Right lobe of liver (tissue), 4 donors: Measurements from ENCODE around the gene U2AF1L4.

Experiments used
- POLR2A ChIP-seq: fragments of 450-650 bp; IDR thresholded peaks from one replicate; pipeline ENCODE4 v1.6.1; 2017; ENCODE audit warnings: antibody characterized with exemption, mild to moderate bottlenecking
- TF ChIP-seq, protein P1 (sequence below), 4 donors: fragments of 200-600 bp in 3 of 4; fragments of 450-650 bp in 1 of 4; IDR thresholded peaks; one replicate each; pipeline versions ENCODE4 v1.5.1 to v1.8.0; 2016 to 2022; ENCODE audit warnings: antibody characterized with exemption in 4 of 4, mild to moderate bottlenecking in 2 of 4
- donor health status: DM: no; HTN: no; CAD: no.
- donor health status: DM: no; HTN: no; CAD: no.
- donor health status: DM: no; HTN: yes; CAD: no.

DNA sequence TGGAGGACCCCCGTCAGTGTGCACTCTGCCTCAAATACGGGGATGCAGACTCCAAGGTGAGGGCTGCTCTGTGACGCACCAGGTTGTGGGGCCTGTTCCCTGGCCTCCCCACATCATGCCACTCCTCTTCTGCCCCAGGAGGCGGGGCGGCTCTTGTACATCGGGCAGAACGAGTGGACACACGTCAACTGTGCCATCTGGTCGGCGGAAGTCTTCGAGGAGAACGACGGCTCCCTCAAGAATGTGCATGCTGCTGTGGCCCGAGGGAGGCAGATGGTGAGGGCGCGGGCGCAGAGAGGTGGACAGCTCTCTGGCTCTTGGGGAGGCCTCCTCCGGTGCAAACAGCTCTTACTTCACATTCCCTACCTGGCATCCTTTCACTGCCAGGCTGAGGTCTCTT lies 16.2 kb downstream of the U2AF1L4 start:
- TF ChIP-seq POLR2A, result no peak
- TF ChIP-seq, protein P1, sequence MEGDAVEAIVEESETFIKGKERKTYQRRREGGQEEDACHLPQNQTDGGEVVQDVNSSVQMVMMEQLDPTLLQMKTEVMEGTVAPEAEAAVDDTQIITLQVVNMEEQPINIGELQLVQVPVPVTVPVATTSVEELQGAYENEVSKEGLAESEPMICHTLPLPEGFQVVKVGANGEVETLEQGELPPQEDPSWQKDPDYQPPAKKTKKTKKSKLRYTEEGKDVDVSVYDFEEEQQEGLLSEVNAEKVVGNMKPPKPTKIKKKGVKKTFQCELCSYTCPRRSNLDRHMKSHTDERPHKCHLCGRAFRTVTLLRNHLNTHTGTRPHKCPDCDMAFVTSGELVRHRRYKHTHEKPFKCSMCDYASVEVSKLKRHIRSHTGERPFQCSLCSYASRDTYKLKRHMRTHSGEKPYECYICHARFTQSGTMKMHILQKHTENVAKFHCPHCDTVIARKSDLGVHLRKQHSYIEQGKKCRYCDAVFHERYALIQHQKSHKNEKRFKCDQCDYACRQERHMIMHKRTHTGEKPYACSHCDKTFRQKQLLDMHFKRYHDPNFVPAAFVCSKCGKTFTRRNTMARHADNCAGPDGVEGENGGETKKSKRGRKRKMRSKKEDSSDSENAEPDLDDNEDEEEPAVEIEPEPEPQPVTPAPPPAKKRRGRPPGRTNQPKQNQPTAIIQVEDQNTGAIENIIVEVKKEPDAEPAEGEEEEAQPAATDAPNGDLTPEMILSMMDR (IDR thresholded peaks at IDR 0.05), result no peak
